Measurements from ENCODE around the gene MYH13. TPM values are rescaled to one million over a fixed set of nuclear protein-coding genes. Genes with fewer than 3 reads are reported as not detected.

Gene MYH13
- total RNA-seq, 1 experiment from 2014 or later: not detected

DNA sequence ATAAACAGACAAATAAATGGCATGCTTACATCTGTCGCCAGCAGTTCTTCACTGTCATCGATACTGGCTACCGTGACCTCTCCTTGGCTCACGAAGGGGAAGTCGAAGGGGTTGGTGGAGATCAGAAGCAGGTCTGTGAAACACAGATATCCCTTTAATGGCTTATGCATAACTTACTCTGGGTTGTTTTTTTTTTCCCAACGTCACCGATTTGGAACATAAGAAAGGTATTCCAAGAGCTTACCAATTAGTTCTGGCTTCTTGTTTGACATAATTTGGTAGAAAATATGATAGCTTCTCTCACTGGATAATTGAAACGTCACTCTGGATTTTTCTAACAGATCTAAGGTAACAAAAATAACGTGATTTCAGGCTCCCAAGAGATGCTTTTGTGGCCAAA, 18.2 kb downstream of the MYH13 start:
- no peak overlapping the region for H4K8ac ChIP-seq (replicated peaks; ENCODE audit: insufficient read length, low read depth, low read length)
- H3K27ac Mint-ChIP-seq: no peak overlapping the region
- H3K9me3 Mint-ChIP-seq: no peaks in the 10 kb centered on the region

More for the DNA sequence above, 18.2 kb downstream of the MYH13 start:
- Histone ChIP-seq H3K4ac (ENCODE audit: low read depth, low read length) (no peak overlapping the region), H4K91ac (ENCODE audit: insufficient read length, low read depth, low read length) (no peak overlapping the region), H3K4me2 (ENCODE audit: insufficient read depth, insufficient read length, low read length) (no peak overlapping the region), H3K27ac (ENCODE audit: insufficient read length, low read depth, low read length) (no peak overlapping the region), H3K4me1 (ENCODE audit: insufficient read depth, low read length) (no peaks in the 10 kb centered on the region), H2AFZ (ENCODE audit: low read length) (no peak overlapping the region), H3K23ac (ENCODE audit: insufficient read length, low read depth, low read length) (no peak overlapping the region), H3K23me2 (ENCODE audit: insufficient read length, low read depth, low read length, poor library complexity, severe bottlenecking) (no peaks in the 10 kb centered on the region), H2BK15ac (ENCODE audit: low read depth, low read length) (no peak overlapping the region), H2BK5ac (ENCODE audit: insufficient read length, low read length) (no peak overlapping the region), H3K9ac (ENCODE audit: extremely low read depth, insufficient read length, low read length) (no peak overlapping the region), H4K5ac (ENCODE audit: insufficient read length, low read depth, low read length) (no peak overlapping the region), H3K14ac (ENCODE audit: insufficient read depth, low read length) (no peak overlapping the region), H2BK20ac (ENCODE audit: low read depth, low read length, poor library complexity, severe bottlenecking) (no peak overlapping the region), H2AK5ac (ENCODE audit: insufficient read length, low read length) (no peak overlapping the region), H3K79me1 (ENCODE audit: insufficient read depth, low read depth, low read length, poor library complexity, severe bottlenecking) (no peaks in the 10 kb centered on the region), H2BK12ac (ENCODE audit: insufficient read length, low read depth, low read length) (no peak overlapping the region), H3K9me3 (ENCODE audit: control insufficient read depth, low read depth, low read length) (no peaks in the 10 kb centered on the region), H3T11ph (ENCODE audit: low read length) (no peak overlapping the region), H2BK120ac (ENCODE audit: low read depth, low read length, poor library complexity, severe bottlenecking) (no peak overlapping the region), H3K56ac (ENCODE audit: insufficient read length, low read depth, low read length) (no peak overlapping the region), H3K18ac (ENCODE audit: insufficient read length, low read depth, low read length) (no peak overlapping the region), H3K27me3 (ENCODE audit: insufficient read depth, low read length) (no peaks in the 10 kb centered on the region), H4K20me1 (ENCODE audit: control insufficient read depth, insufficient read depth, insufficient read length) (no peaks in the 10 kb centered on the region), H3K79me2 (ENCODE audit: insufficient read depth, low read length) (no peaks in the 10 kb centered on the region)
- TF ChIP-seq, protein P1, sequence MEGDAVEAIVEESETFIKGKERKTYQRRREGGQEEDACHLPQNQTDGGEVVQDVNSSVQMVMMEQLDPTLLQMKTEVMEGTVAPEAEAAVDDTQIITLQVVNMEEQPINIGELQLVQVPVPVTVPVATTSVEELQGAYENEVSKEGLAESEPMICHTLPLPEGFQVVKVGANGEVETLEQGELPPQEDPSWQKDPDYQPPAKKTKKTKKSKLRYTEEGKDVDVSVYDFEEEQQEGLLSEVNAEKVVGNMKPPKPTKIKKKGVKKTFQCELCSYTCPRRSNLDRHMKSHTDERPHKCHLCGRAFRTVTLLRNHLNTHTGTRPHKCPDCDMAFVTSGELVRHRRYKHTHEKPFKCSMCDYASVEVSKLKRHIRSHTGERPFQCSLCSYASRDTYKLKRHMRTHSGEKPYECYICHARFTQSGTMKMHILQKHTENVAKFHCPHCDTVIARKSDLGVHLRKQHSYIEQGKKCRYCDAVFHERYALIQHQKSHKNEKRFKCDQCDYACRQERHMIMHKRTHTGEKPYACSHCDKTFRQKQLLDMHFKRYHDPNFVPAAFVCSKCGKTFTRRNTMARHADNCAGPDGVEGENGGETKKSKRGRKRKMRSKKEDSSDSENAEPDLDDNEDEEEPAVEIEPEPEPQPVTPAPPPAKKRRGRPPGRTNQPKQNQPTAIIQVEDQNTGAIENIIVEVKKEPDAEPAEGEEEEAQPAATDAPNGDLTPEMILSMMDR (conservative IDR thresholded peaks at IDR 0.05): no peak
- DNase-seq: no peak
- Mint-ChIP-seq H3K27me3 (ENCODE audit: low read depth) (no peaks in the 10 kb centered on the region; the same call in 1 of the 2 replicates), H3K36me3 (ENCODE audit: insufficient read depth in 1 of 3, low read depth in 3 of 3) (no peaks in the 10 kb centered on the region), H3K4me1 (no peaks in the 10 kb centered on the region), H3K4me3 (no peak overlapping the region)
- WGBS (ENCODE audit: extremely low coverage, insufficient read length, low lambda C conversion rate): no CpG with 5 or more reads among the region's 9 CpGs
